CD4-positive, alpha-beta T cell treated with Interleukin-17A for 4 hours (primary cell): ENCODE results near the gene TTC9.
A peak's percentile ranks its signal among the peaks of the same experiment; 100 is the strongest.
"Not testable (repeated sequence)": the region's sequence is repeated elsewhere in the genome, so short reads cannot be mapped to it uniquely, and the experiment has no call there.

Source experiments
- DNase-seq: peaks from one replicate; pipeline ENCODE4 v3.0.0-alpha.2; 2020; ENCODE audit warnings: mixed read lengths

Gene TTC9

GRCh38 chr14:70683983-70684382, 42.3 kb downstream of the TTC9 start:
- DNase-seq = no peak

GRCh38 chr14:70685474-70686197, 43.9 kb downstream of the TTC9 start:
- no peak for DNase-seq

- DNase-seq = no peak
Measured at GRCh38 chr14:70692210-70692609, 50.5 kb downstream of the TTC9 start.

- DNase-seq = no peak
Measured at GRCh38 chr14:70696026-70696425, 54.3 kb downstream of the TTC9 start.

GRCh38 chr14:70697701-70698100, 56.0 kb downstream of the TTC9 start:
- no peak for DNase-seq

- DNase-seq = no peak
Measured at GRCh38 chr14:70698288-70698687, 56.6 kb downstream of the TTC9 start.

GRCh38 chr14:70699646-70700045, 57.9 kb downstream of the TTC9 start:
- DNase-seq = no peak

- DNase-seq = no peak
Measured at GRCh38 chr14:70700955-70701585, 59.4 kb downstream of the TTC9 start.

GRCh38 chr14:70701610-70702009, 59.9 kb downstream of the TTC9 start:
- DNase-seq = no peak

- no peak for DNase-seq
Measured at GRCh38 chr14:70702161-70702560, 60.4 kb downstream of the TTC9 start.

- DNase-seq = not testable (repeated sequence)
Measured at GRCh38 chr14:70703621-70704168, 62.0 kb downstream of the TTC9 start.

GRCh38 chr14:70704960-70705359, 63.2 kb downstream of the TTC9 start:
- DNase-seq = no peak

- DNase-seq = no peak
Measured at GRCh38 chr14:70706177-70706576, 64.5 kb downstream of the TTC9 start.

GRCh38 chr14:70707138-70708038, 65.7 kb downstream of the TTC9 start:
- DNase-seq = peak; percentile 7

- no peak for DNase-seq
Measured at GRCh38 chr14:70708717-70709570, 67.2 kb downstream of the TTC9 start.

GRCh38 chr14:70709726-70710382, 68.1 kb downstream of the TTC9 start:
- DNase-seq = no peak

GRCh38 chr14:70711451-70711850, 69.7 kb downstream of the TTC9 start:
- DNase-seq = no peak

GRCh38 chr14:70713096-70713495, 71.4 kb downstream of the TTC9 start:
- no peak for DNase-seq

GRCh38 chr14:70713511-70713916, 71.8 kb downstream of the TTC9 start:
- no peak for DNase-seq

- peak; percentile 74 for DNase-seq
Measured at GRCh38 chr14:70714055-70714550, 72.4 kb downstream of the TTC9 start.

- no peak for DNase-seq
Measured at GRCh38 chr14:70716483-70716882, 74.8 kb downstream of the TTC9 start.

- no peak for DNase-seq
Measured at GRCh38 chr14:70716958-70717357, 75.2 kb downstream of the TTC9 start.
